Lung (tissue), 12 donors: ENCODE results near the gene LPGAT1. TPM values are rescaled to one million over a fixed set of nuclear protein-coding genes. Genes with fewer than 3 reads are reported as not detected.

Experiments
- ATAC-seq: fragments of 200-7000 bp; cut with Tn5 transposase; one replicate; pipeline ENCODE4 v1.9.1; 2020; ENCODE audit warnings: moderate number of reproducible peaks; ENCODE audit not compliant: insufficient read depth, low FRiP score
- DNase-seq, 3 donors: peaks; one replicate each; pipeline ENCODE4 v3.0.0-alpha.2; 2013 to 2017
- H3K27ac ChIP-seq, 2 donors: one replicate each; pipeline ENCODE4 v1.5.1; 2013; ENCODE audit warnings: mild to moderate bottlenecking in 2 of 2, moderate library complexity in 2 of 2, control low read depth in 1 of 2, inconsistent platforms in 1 of 2, low read depth in 1 of 2, low read length in 1 of 2
- H3K27me3 ChIP-seq, 3 donors: one replicate each; pipeline ENCODE4 v1.5.1; 2013; ENCODE audit warnings: low read length in 2 of 3; ENCODE audit not compliant: control insufficient read depth in 3 of 3, insufficient read depth in 3 of 3
- H3K36me3 ChIP-seq, 4 donors: one replicate each; pipeline ENCODE4 v1.5.1; 2013; ENCODE audit warnings: low read length in 4 of 4, mild to moderate bottlenecking in 1 of 4, moderate library complexity in 1 of 4; ENCODE audit not compliant: control insufficient read depth in 4 of 4, insufficient read depth in 4 of 4
- H3K4me1 ChIP-seq, 5 donors: one replicate each; pipeline ENCODE4 v1.5.1; 2013; ENCODE audit warnings: low read length in 5 of 5, mild to moderate bottlenecking in 2 of 5, moderate library complexity in 1 of 5; ENCODE audit not compliant: control insufficient read depth in 5 of 5, insufficient read depth in 5 of 5
- H3K4me3 ChIP-seq: one replicate; pipeline ENCODE4 v1.5.1; 2013; ENCODE audit warnings: mild to moderate bottlenecking, control low read depth, moderate library complexity
- H3K9ac ChIP-seq, 2 donors: one replicate each; pipeline ENCODE4 v1.5.1; 2013; ENCODE audit warnings: low read length in 2 of 2, control low read depth in 1 of 2; ENCODE audit not compliant: insufficient read depth in 1 of 2
- H3K9me3 ChIP-seq, 4 donors: one replicate each; pipeline ENCODE4 v1.5.1; 2013; ENCODE audit warnings: low read length in 3 of 4, mild to moderate bottlenecking in 1 of 4, moderate library complexity in 1 of 4; ENCODE audit not compliant: control insufficient read depth in 4 of 4, insufficient read depth in 3 of 4
- CTCF ChIP-seq: IDR thresholded peaks from 2 replicates; pipeline ENCODE4 v1.5.1; 2012; ENCODE audit warnings: mild to moderate bottlenecking; ENCODE audit errors: control extremely low read depth, extremely low read depth
- WGBS, 2 donors: extraction: QIAGEN DNeasy Blood & Tissue Kit; methylation state at CpG; one replicate each; pipeline ENCODE4 v1.1.7; 2013; 5-methylcytosine and 5-hydroxymethylcytosine counted together
- polyA plus RNA-seq, 2 donors: library from polyadenylated mRNA; stranded (reverse); fragments of 200-250 nt; gene quantifications; one replicate each; pipeline ENCODE4 v1.2.1, GENCODE V29; 2013
- total RNA-seq, 2 donors: library from RNA; depleted of rRNA in 1 of 2; stranded (reverse); fragments of >200 nt in 1 of 2; gene quantifications; one replicate each; pipeline ENCODE4 v1.2.1, GENCODE V29; 2014 to 2021
- donor health status: control.
- donor health status: control.
- donor health status: Bipolar disorder and iron deficiency.
- donor health status: healthy.
- donor health status: DM: yes; HTN: yes; CAD: no.

The LPGAT1 gene
- total and polyA plus RNA-seq, 4 donors: 4.9 to 41.9 (median 25.5) TPM

GRCh38 chr1:211783266-211783665, 47.3 kb downstream of the LPGAT1 start:
- H3K27ac ChIP-seq: no peak overlapping the region
- no peak for TF ChIP-seq CTCF

DNA sequence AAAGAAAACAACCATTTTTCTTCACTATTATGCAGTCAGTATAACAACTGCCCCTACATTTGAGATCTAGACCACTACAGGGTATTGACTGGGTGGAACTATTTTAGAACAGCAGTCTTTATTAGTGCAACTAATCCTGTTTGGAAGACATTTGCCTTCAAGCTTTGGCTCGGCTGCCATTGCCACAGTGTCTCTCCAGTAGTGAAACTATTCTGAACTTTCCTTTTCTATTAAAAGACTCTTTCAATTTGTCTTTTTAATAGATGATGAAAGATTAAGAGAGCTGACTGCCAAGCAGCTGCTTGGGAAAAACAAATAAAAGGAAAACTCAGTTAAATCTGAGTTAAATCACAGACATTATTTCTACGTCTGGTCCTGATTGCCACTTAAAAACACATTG, 49.3 kb downstream of the LPGAT1 start:
- peak in 2 of 3 donors; percentile 3 to 9 for DNase-seq
- Histone ChIP-seq H3K27me3 (no peaks in the 10 kb centered on the region), H3K9me3 (no peaks in the 10 kb centered on the region), H3K4me3 (no peak overlapping the region), H3K4me1 (peaks cover 0 to 2% (median 0%) of the 10 kb centered on the region in 5 donors), H3K9ac (no peak overlapping the region), H3K27ac (no peak overlapping the region), H3K36me3 (peaks cover 0 to 6% (median 2%) of the 10 kb centered on the region in 4 donors)
- no peak for ATAC-seq
- 64 to 74% methylated on average over 2 of the region's 2 CpGs for WGBS, 2 donors
- no peak for TF ChIP-seq CTCF

More at GRCh38 chr1:211783266-211783665, 47.3 kb downstream of the LPGAT1 start:
- DNase-seq (no peak), ATAC-seq (no peak)
- Histone ChIP-seq H3K27me3 (no peaks in the 10 kb centered on the region), H3K36me3 (peaks cover 0 to 6% (median 2%) of the 10 kb centered on the region in 4 donors), H3K4me3 (no peak overlapping the region), H3K9me3 (no peaks in the 10 kb centered on the region), H3K4me1 (peaks cover 0 to 2% (median 0%) of the 10 kb centered on the region in 5 donors), H3K9ac (no peak overlapping the region)
- 63 to 71% methylated on average over 4 of the region's 4 CpGs for WGBS, 2 donors

DNA sequence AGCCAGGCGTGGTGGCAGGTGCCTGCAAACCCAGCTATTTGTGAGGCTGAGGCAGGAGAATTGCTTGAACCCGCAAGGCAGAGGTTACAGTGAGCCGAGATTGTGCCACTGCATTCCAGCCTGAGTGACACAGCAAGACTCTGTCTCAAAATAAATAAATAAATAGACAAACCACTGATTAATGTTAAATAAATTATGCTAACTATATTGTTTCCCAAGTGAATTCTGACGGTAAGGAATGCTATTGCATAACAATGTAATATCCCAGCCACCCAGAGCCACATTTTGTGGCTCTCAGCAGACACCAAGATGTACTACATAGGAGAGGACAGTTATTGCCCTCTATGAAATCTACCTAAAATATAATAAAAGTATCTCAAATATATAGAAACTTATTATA, 55.4 kb downstream of the LPGAT1 start:
- Histone ChIP-seq H3K36me3 (peaks cover 0 to 3% (median 0%) of the 10 kb centered on the region in 4 donors), H3K4me1 (no peaks in the 10 kb centered on the region), H3K9ac (no peak overlapping the region), H3K9me3 (no peaks in the 10 kb centered on the region), H3K27ac (no peak overlapping the region), H3K27me3 (no peaks in the 10 kb centered on the region), H3K4me3 (no peak overlapping the region)
- DNase-seq: no peak
- 79 to 87% methylated on average over 4 of the region's 4 CpGs for WGBS, 2 donors
- ATAC-seq: no peak
- TF ChIP-seq CTCF: no peak

DNA sequence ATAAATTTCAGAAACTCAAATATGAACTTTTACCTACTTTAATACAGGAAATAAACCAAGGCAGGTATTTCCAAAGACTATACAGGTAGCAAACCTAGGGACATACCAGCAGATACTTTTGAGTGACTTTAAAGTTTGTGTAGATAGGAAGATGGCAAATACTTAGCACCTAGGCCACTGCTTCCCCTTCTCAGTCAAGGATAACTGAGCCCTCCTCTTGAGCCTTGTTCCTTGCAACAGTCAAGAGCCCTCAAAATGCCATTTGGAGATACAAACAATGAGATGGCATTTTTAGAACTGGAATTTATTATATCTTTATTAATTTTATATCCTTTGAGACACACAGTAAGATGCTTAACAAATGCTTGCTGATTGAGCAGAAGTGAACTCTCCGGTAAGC, 65.9 kb downstream of the LPGAT1 start:
- Histone ChIP-seq H3K4me3 (no peak overlapping the region), H3K9ac (no peak overlapping the region), H3K9me3 (no peaks in the 10 kb centered on the region), H3K27ac (no peak overlapping the region), H3K27me3 (no peaks in the 10 kb centered on the region), H3K36me3 (peaks cover 0 to 13% (median 7%) of the 10 kb centered on the region in 4 donors), H3K4me1 (no peaks in the 10 kb centered on the region)
- no peak for DNase-seq
- ATAC-seq: no peak
- 91 to 95% methylated on average over 1 of the region's 1 CpG for WGBS, 2 donors
- no peak for TF ChIP-seq CTCF
